ENCODE measurements around the gene SPC24. TPM values are rescaled to one million over a fixed set of nuclear protein-coding genes. Genes with fewer than 3 reads are reported as not detected.
"Not testable (repeated sequence)": the region's sequence is repeated elsewhere in the genome, so short reads cannot be mapped to it uniquely, and the experiment has no call there.

SPC24 gene
- total and polyA plus RNA-seq, 2 donors, result 1.8 to 21.1 TPM

DNA sequence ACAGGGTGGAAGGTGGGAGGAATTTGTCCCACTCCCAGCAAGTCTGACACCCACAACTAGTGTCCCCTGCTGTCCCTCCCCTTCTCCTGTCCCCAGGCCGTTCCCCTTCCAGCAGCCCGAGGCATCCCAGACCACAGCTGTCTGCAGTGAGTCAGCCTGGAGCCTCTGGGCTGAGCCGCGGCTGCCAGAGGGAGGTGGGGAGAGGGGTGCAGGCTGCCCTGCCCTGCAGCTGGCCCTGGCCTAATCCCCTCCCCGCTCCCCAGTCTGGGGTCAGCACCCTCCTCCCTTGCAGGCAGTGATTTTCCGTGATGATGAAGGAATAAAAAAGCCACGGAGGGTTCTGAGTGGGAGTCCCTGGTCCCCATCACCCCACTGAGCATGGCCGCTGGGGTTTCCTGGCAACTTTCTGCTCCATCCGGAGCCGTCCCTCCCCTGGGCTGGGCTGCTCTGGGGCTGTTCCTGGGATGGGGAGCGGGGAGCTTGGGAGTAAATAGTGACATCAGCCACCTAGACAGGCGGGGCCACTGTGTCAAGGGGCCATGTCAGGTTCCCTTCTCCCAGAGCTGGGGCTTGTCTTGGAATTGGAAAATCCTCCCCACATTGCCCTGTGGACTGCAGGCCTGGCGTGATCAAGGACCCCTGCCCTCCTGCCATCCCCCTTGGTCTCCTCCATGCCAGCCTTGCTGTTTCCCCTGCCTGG, 16.8 kb downstream of the SPC24 start:
- 8% methylated on average over 13 of the region's 13 CpGs for WGBS
- H3K4me3 ChIP-seq (ENCODE audit: low read depth, low read length), result no peak overlapping the region

DNA sequence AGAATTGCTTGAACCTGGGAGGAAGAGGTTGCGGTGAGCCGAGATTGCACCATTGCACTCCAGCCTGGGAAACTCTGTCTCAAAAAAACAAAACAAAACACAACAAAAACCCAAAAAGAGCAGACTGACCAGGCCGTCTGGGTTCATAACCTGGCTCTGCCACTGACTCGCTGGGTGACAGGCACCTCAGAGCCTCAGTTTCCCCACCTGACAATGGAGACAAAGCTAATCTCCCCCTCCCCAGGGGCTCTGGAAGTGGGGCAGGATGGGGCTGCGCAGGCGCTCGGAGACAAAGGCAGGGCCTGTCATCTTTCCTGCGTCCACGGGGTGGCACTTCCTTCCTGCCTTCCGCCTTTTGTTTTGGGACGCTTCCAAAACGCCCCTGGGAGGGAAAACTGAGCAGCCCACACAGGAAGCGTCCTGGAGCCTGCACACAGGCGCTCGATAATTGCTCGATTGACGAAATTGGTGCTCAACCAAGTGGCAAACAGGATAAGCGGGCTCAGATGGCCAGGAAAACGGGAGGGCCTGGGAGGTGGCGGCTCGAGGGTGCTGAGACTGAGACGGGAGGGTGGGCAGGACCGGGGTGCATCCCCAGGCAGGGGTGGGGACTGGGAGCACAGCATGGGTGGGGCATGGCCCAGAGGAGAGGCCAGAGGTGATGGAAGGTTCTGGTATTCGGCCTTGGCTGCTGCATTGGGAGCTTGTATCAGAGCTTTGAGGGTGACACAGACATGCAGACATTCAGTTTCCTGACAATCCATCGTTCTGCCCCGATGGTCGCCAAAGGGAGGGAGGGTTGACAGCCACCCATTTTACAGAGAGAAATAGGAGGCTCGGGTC, 17.8 kb downstream of the SPC24 start:
- H3K36me3 ChIP-seq (ENCODE audit: insufficient read depth), result no peaks in the 10 kb centered on the region
- peak overlapping the region; percentile 20 for H3K4me3 ChIP-seq (ENCODE audit: low read depth, low read length)
- DNase-seq (ENCODE audit: extremely low spot score), result no peak
- peak overlapping the region; percentile 53 for H3K27ac ChIP-seq (ENCODE audit: low read depth)
- WGBS, result 3% methylated on average over 28 of the region's 28 CpGs
- H3K4me1 ChIP-seq (ENCODE audit: insufficient read depth), result peaks cover 3% of the 10 kb centered on the region

More for the DNA sequence above, 16.8 kb downstream of the SPC24 start:
- H3K27ac ChIP-seq (ENCODE audit: low read depth), result peak overlapping the region; percentile 98
- peaks cover 3% of the 10 kb centered on the region for H3K4me1 ChIP-seq (ENCODE audit: insufficient read depth)
- H3K36me3 ChIP-seq (ENCODE audit: insufficient read depth), result no peaks in the 10 kb centered on the region
- no peak for DNase-seq (ENCODE audit: extremely low spot score)

DNA sequence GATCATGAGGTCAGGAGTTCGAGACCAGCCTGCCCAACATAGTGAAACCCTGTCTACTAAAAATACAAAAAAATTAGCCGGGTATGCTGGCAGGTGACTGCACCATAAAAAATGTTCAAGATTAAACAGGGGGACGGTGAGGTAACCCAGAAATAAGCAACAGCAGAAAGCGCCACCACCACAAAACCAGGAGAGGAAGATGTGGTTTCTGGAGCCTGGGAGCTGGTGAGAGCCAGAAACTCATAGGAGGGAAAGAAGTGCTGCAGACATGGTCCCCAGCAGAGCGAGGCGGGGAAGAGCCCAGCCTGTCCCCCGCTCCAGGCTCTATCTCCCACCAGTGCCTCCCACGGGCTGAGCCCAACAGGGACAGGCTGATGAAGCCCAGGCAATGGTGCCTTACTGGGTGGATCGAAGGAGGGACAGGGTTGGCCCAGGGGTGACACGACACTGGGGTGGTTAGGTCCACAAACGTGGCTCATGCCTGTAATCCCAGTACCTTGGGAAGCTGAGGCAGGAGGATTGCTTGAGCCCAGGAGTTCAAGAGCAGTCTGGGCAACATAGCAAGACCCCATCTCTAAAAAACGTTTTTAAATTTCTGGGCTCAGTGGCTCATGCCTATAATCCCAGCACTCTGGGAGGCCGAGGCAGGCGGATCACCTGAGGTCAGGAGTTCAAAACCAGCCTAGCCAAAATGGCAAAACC, 19.0 kb downstream of the SPC24 start:
- Histone ChIP-seq H3K36me3 (ENCODE audit: insufficient read depth) (no peaks in the 10 kb centered on the region), H3K27ac (ENCODE audit: low read depth) (peak overlapping the region; percentile 15), H3K4me3 (ENCODE audit: low read depth, low read length) (no peak overlapping the region), H3K4me1 (ENCODE audit: insufficient read depth) (peaks cover 3% of the 10 kb centered on the region)
- WGBS, result 78% methylated on average over 14 of the region's 14 CpGs
- no peak for DNase-seq (ENCODE audit: extremely low spot score)

DNA sequence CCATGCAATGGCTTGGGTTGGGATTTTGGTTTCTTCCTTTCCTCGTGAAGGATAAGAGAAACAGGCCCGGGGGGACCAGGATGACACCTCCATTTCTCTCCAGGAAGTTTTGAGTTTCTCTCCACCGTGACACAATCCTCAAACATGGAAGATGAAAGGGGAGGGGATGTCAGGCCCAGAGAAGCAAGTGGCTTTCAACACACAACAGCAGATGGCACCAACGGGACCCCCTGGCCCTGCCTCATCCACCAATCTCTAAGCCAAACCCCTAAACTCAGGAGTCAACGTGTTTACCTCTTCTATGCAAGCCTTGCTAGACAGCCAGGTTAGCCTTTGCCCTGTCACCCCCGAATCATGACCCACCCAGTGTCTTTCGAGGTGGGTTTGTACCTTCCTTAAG, 24.1 kb downstream of the SPC24 start:
- H3K36me3 ChIP-seq (ENCODE audit: insufficient read depth), result no peaks in the 10 kb centered on the region
- no peak for DNase-seq (ENCODE audit: extremely low spot score)
- H3K4me3 ChIP-seq (ENCODE audit: low read depth, low read length), result no peak overlapping the region
- no peak overlapping the region for H3K27ac ChIP-seq (ENCODE audit: low read depth)
- no peaks in the 10 kb centered on the region for H3K4me1 ChIP-seq (ENCODE audit: insufficient read depth)
- 78% methylated on average over 7 of the region's 7 CpGs for WGBS

DNA sequence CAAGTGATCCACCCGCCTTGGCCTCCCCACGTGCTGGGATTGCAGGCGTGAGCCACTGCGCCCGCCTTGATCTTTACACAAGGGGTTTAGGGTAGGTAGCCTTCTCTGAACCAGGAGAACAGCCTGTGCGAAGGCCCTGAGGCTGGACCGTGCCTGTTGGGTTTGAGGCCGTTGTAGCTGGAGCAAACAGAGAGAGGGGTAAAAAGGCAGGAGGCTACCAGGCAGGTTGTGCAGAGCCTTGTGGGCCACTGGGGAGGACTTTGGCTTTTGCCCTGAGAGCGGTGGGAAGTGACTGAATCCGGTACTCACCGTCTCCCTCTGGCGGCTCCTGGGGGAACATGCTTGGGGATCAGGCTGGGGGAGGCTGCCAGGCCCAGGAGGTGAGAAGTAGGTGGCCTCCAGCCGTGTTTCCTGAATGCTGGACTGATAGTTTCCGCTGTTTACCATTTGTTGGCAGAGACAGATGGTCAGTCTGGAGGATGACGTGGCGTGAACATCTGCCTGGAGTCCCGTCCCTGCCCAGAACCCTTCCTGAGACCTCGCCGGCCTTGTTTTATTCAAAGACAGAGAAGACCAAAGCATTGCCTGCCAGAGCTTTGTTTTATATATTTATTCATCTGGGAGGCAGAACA, 24.6 kb downstream of the SPC24 start:
- WGBS, result 49% methylated on average over 19 of the region's 19 CpGs
- Histone ChIP-seq H3K36me3 (ENCODE audit: insufficient read depth) (no peaks in the 10 kb centered on the region), H3K4me1 (ENCODE audit: insufficient read depth) (no peaks in the 10 kb centered on the region), H3K27ac (ENCODE audit: low read depth) (no peak overlapping the region), H3K4me3 (ENCODE audit: low read depth, low read length) (no peak overlapping the region)
- DNase-seq (ENCODE audit: extremely low spot score), result no peak

DNA sequence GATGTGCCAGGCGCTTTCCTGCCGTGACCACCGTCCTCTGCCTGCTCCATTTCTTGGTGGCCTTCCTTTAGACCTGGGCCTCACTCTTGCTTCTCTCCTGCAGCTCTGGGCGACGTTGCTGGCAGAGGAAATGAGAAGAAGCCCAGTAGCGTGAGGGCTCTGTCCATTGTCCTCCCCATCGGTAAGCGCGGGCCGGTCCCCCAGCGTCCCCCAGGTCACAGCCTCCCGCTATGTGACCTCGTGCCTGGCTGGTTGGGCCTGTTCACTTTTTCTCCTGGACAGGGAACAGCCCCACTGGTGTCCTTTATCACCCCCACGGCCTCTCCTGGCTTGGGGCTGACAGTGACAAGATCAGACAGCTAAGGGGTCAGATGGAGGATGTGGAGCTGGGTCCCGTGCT, 27.7 kb downstream of the SPC24 start:
- Histone ChIP-seq H3K36me3 (ENCODE audit: insufficient read depth) (no peaks in the 10 kb centered on the region), H3K4me3 (ENCODE audit: low read depth, low read length) (no peak overlapping the region), H3K4me1 (ENCODE audit: insufficient read depth) (no peaks in the 10 kb centered on the region), H3K27ac (ENCODE audit: low read depth) (no peak overlapping the region)
- no peak for DNase-seq (ENCODE audit: extremely low spot score)
- WGBS, result 91% methylated on average over 15 of the region's 15 CpGs

DNA sequence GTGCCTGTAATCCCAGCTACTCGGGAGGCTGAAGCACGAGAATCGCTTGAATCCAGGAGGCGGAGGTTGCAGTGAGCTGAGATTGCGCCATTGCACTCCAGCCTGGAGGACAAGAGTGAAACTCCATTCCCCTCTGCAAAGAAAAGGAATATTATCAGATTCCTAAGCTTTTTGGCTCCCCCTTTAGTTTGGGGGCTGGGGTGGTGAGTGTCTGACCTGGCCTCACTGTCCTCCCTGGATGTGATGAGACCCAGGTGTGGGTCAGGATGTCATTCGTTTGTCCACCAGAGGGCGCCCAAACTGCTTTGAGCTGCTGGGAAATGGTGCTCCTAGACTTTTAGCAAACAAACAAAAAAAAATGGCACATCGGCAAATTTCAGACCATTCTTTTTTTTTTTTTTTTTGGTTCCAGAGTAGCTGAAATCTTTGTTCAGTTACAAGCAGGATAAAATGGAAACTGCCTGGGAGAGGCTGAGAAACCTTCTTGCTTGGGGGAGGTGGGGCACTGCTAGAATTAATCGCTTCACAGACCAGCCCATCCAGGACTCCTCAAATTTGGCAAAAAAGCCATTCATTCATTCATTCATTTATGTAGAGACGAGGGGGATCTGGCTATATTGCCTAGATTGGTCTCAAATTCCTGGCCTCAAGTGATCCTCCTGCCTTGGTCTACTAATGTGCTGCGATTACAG, 29.4 kb downstream of the SPC24 start:
- DNase-seq (ENCODE audit: extremely low spot score), result no peak
- Histone ChIP-seq H3K4me3 (ENCODE audit: low read depth, low read length) (no peak overlapping the region), H3K4me1 (ENCODE audit: insufficient read depth) (no peaks in the 10 kb centered on the region), H3K36me3 (ENCODE audit: insufficient read depth) (no peaks in the 10 kb centered on the region), H3K27ac (ENCODE audit: low read depth) (no peak overlapping the region)
- 56% methylated on average over 11 of the region's 11 CpGs for WGBS

DNA sequence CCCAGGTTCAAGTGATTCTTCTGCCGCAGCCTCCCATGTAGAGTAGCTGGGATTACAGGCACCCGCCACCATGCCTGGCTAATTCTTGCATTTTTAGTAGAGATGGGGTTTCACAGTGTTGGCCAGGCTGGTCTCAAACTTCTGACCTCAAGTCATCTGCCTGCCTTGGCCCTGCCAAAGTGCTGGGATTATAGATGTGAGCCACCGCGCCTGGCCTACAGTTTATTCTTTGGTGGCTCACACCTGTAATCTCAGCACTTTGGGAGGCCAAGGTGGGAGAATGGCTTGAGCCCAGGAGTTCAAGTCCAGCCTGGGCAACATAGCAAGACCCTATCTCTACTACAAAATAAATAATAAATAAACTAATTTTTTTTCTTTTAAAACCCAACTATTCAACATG, 31.4 kb downstream of the SPC24 start:
- H3K36me3 ChIP-seq (ENCODE audit: insufficient read depth), result not testable (repeated sequence)

DNA sequence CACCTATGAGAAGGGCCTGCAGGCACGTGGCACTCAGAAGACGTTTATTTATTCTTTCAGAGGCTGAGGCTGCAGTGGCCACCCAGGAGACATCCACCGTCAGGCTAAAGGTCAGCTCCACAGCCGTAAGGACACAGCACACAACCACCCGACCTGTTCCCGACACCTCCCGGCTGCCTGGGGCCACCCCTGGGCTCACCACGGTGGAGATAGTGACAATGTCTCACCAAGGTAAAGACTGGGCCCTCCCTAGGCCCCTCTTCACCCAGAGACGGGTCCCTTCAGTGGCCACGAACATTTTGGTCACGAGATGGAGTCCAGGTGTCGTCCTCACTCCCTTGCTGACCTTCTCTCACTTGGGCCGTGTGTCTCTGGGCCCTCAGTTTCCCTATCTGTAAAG, 32.5 kb downstream of the SPC24 start:
- no peak overlapping the region for H3K4me3 ChIP-seq (ENCODE audit: low read depth, low read length)
- H3K27ac ChIP-seq (ENCODE audit: low read depth), result no peak overlapping the region
- no peaks in the 10 kb centered on the region for H3K4me1 ChIP-seq (ENCODE audit: insufficient read depth)
- H3K36me3 ChIP-seq (ENCODE audit: insufficient read depth), result no peaks in the 10 kb centered on the region
- DNase-seq (ENCODE audit: extremely low spot score), result no peak
- WGBS, result 87% methylated on average over 13 of the region's 13 CpGs

More for the DNA sequence above, 31.4 kb downstream of the SPC24 start:
- not testable (repeated sequence) for H3K4me3 ChIP-seq (ENCODE audit: low read depth, low read length); H3K27ac ChIP-seq (ENCODE audit: low read depth); H3K4me1 ChIP-seq (ENCODE audit: insufficient read depth); DNase-seq (ENCODE audit: extremely low spot score)
- WGBS, result 95% methylated on average over 4 of the region's 4 CpGs

DNA sequence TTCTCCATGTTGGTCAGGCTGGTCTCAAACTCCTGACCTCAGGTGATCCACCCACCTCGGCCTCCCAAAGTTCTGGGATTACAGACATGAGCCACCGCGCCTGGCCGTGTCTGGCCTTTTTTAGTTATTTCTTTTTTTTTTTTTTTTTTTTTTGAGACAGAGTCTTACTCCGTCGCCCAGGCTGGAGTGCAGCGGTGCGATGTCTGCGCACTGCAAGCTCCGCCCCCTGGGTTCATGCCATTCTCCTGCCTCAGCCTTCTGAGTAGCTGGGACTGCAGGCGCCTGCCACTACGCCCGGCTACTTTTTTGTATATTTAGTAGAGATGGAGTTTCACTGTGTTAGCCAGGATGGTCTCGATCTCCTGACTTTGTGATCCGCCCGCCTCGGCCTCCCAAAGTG, 33.6 kb downstream of the SPC24 start:
- not testable (repeated sequence) for H3K4me3 ChIP-seq (ENCODE audit: low read depth, low read length); DNase-seq (ENCODE audit: extremely low spot score); H3K27ac ChIP-seq (ENCODE audit: low read depth); H3K36me3 ChIP-seq (ENCODE audit: insufficient read depth); H3K4me1 ChIP-seq (ENCODE audit: insufficient read depth)
- WGBS, result 96% methylated on average over 17 of the region's 17 CpGs

DNA sequence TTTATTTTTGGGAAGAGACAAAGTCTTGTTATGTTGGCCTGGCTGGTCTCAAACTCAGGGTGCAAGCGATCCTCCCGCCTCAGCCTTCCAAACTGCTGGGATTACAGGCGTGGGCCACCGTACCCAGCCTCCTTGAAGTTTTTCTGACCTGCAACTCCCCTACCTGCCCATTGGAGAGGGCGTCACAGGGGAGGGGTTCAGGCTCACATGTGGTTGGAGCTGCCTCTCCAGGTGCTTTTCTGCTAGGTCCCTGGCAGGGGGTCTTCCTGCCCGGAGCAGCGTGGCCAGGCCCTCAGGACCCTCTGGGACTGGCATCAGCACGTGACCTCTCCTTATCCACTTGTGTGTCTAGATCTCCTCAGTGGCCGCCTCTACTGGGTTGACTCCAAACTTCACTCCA, 39.1 kb downstream of the SPC24 start:
- Histone ChIP-seq H3K4me3 (ENCODE audit: low read depth, low read length) (no peak overlapping the region), H3K4me1 (ENCODE audit: insufficient read depth) (no peaks in the 10 kb centered on the region), H3K27ac (ENCODE audit: low read depth) (no peak overlapping the region), H3K36me3 (ENCODE audit: insufficient read depth) (no peaks in the 10 kb centered on the region)
- DNase-seq (ENCODE audit: extremely low spot score), result no peak
- 89% methylated on average over 9 of the region's 9 CpGs for WGBS

DNA sequence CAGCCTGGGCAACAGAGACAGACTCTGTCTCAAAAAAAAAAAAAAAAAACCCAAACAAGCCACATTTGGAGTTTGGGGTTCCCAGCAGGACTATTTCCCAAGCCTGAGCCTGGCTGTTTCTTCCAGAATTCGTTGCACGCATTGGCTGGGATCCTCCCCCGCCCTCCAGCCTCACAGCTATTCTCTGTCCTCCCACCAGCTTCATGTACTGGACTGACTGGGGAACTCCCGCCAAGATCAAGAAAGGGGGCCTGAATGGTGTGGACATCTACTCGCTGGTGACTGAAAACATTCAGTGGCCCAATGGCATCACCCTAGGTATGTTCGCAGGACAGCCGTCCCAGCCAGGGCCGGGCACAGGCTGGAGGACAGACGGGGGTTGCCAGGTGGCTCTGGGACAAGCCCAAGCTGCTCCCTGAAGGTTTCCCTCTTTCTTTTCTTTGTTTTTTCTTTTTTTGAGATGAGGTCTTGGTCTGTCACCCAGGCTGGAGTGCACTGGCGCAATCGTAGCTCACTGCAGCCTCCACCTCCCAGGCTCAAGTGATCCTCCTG, 39.6 kb downstream of the SPC24 start:
- WGBS, result 76% methylated on average over 11 of the region's 11 CpGs
- Histone ChIP-seq H3K27ac (ENCODE audit: low read depth) (no peak overlapping the region), H3K36me3 (ENCODE audit: insufficient read depth) (no peaks in the 10 kb centered on the region), H3K4me3 (ENCODE audit: low read depth, low read length) (no peak overlapping the region), H3K4me1 (ENCODE audit: insufficient read depth) (no peaks in the 10 kb centered on the region)
- no peak for DNase-seq (ENCODE audit: extremely low spot score)

DNA sequence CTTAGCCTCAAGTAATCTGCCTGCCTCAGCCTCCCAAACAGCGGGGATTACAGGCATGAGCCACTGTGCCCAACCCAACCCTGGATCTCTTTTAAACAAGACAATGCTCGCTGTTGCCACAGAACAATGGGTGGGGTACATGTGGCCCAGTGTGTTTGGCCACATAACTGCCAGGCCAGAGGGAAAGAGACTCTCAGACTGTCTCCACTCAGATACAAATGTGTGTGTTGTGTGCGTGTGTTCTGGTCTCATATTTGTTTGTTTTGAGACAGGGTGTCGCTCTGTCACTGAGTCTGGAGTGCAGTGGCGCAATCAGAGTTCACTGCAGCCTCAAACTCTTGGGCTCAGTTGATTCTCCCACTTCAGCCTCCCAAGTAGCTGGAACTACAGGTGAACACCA, 40.5 kb downstream of the SPC24 start:
- DNase-seq (ENCODE audit: extremely low spot score), result no peak
- no peak overlapping the region for H3K27ac ChIP-seq (ENCODE audit: low read depth)
- H3K4me1 ChIP-seq (ENCODE audit: insufficient read depth), result no peaks in the 10 kb centered on the region
- H3K36me3 ChIP-seq (ENCODE audit: insufficient read depth), result no peaks in the 10 kb centered on the region
- H3K4me3 ChIP-seq (ENCODE audit: low read depth, low read length), result no peak overlapping the region
- 91% methylated on average over 5 of the region's 5 CpGs for WGBS
